Cardiac fibroblast (primary cell): ENCODE data around the gene C11orf97.

Experiments
- DNase-seq, 2 donors: peaks; one replicate each; pipeline versions ENCODE4 v3.0.0 to v3.0.0-alpha.2; 2010; ENCODE audit warnings: low read depth in 2 of 2
- H3K4me3 ChIP-seq, 2 donors: replicated peaks in 1 of 2; 1 replicate in 1 of 2; 2 replicates in 1 of 2; pipeline ENCODE4 v1.5.1; 2011; ENCODE audit warnings: low read depth in 2 of 2, low read length in 2 of 2, mild to moderate bottlenecking in 2 of 2, moderate library complexity in 1 of 2
- CTCF ChIP-seq: IDR thresholded peaks from one replicate; pipeline ENCODE4 v1.5.1; 2011; ENCODE audit warnings: low read depth, mild to moderate bottlenecking, low read length, inconsistent platforms

The C11orf97 gene

GRCh38 chr11:94513091-94513490 lies 830 bp downstream of the C11orf97 start:
- no peak overlapping the region for H3K4me3 ChIP-seq
- TF ChIP-seq CTCF, result no peak
- no peak for DNase-seq

GRCh38 chr11:94515398-94515797 lies 3.1 kb downstream of the C11orf97 start:
- no peak overlapping the region for H3K4me3 ChIP-seq
- no peak for DNase-seq
- no peak for TF ChIP-seq CTCF

GRCh38 chr11:94516725-94517124 lies 4.5 kb downstream of the C11orf97 start:
- no peak for DNase-seq
- no peak for TF ChIP-seq CTCF
- no peak overlapping the region for H3K4me3 ChIP-seq

GRCh38 chr11:94518300-94518699 lies 6.0 kb downstream of the C11orf97 start:
- TF ChIP-seq CTCF, result no peak
- no peak overlapping the region for H3K4me3 ChIP-seq
- no peak for DNase-seq

GRCh38 chr11:94519478-94520084 lies 7.3 kb downstream of the C11orf97 start:
- peak; percentile 49 to 62 for DNase-seq
- no peak overlapping the region for H3K4me3 ChIP-seq
- peak; percentile 56 for TF ChIP-seq CTCF

- peak; percentile 18 to 49 for DNase-seq
- no peak overlapping the region for H3K4me3 ChIP-seq
- TF ChIP-seq CTCF, result peak; percentile 63
These were observed 9.4 kb downstream of the C11orf97 start for GRCh38 chr11:94521684-94522083.

- no peak for DNase-seq
- no peak overlapping the region for H3K4me3 ChIP-seq
- TF ChIP-seq CTCF, result no peak
These were observed 12.1 kb downstream of the C11orf97 start for GRCh38 chr11:94524341-94524740.
